Neuronal stem cell (in vitro differentiated cells): ENCODE results near the gene LGALS3.

Source experiments
- DNase-seq: peaks from one replicate; pipeline ENCODE4 v3.0.0-alpha.2; 2013; ENCODE audit warnings: low spot score
- H2AFZ ChIP-seq: one replicate; pipeline ENCODE4 v1.6.1; 2013; ENCODE audit warnings: mild to moderate bottlenecking, low read length, inconsistent platforms
- H2AK5ac ChIP-seq: 2 replicates; pipeline ENCODE4 v1.6.1; 2013; ENCODE audit warnings: low read depth, mild to moderate bottlenecking, inconsistent platforms, low read length, moderate library complexity, mixed read lengths
- H2BK120ac ChIP-seq: 2 replicates; pipeline ENCODE4 v1.6.1; 2013; ENCODE audit warnings: low read depth, mild to moderate bottlenecking, inconsistent platforms, low read length, moderate library complexity, mixed read lengths
- H2BK12ac ChIP-seq: one replicate; pipeline ENCODE4 v1.6.1; 2013; ENCODE audit warnings: low read length, inconsistent platforms
- H2BK15ac ChIP-seq: 2 replicates; pipeline ENCODE4 v1.6.1; 2013; ENCODE audit warnings: mild to moderate bottlenecking, low read length, inconsistent platforms, mixed read lengths
- H2BK5ac ChIP-seq: one replicate; pipeline ENCODE4 v1.6.1; 2013; ENCODE audit warnings: inconsistent platforms, mild to moderate bottlenecking, low read length, moderate library complexity
- H3K14ac ChIP-seq: one replicate; pipeline ENCODE4 v1.6.1; 2013; ENCODE audit warnings: low read length, inconsistent platforms
- H3K18ac ChIP-seq: 2 replicates; pipeline ENCODE4 v1.6.1; 2013; ENCODE audit warnings: low read length, inconsistent platforms
- H3K23ac ChIP-seq: 2 replicates; pipeline ENCODE4 v1.6.1; 2013; ENCODE audit warnings: low read depth, mild to moderate bottlenecking, mixed read lengths, low read length, inconsistent platforms; ENCODE audit not compliant: poor library complexity
- H3K27ac ChIP-seq: replicated peaks from 3 replicates; pipeline ENCODE4 v1.5.1; 2013; ENCODE audit warnings: low read length, inconsistent platforms
- H3K27me3 ChIP-seq, 3 experiments: 2 replicates each; pipeline ENCODE4 v1.6.1; 2013; ENCODE audit warnings: low read length in 3 of 3, mild to moderate bottlenecking in 2 of 3, inconsistent platforms in 1 of 3, low read depth in 1 of 3, mixed read lengths in 1 of 3, moderate library complexity in 1 of 3; ENCODE audit not compliant: control insufficient read depth in 3 of 3, insufficient read depth in 3 of 3
- H3K36me3 ChIP-seq, 2 donors: replicated peaks in 1 of 2; 2 replicates each; pipeline ENCODE4 v1.6.1; 2013; ENCODE audit warnings: low read length in 2 of 2; ENCODE audit not compliant: control insufficient read depth in 2 of 2, insufficient read depth in 2 of 2
- H3K4ac ChIP-seq: 2 replicates; pipeline ENCODE4 v1.6.1; 2013; ENCODE audit warnings: inconsistent platforms, mild to moderate bottlenecking, low read length, moderate library complexity
- H3K4me1 ChIP-seq, 2 donors: 1 replicate in 1 of 2; 2 replicates in 1 of 2; pipeline ENCODE4 v1.6.1; 2013; ENCODE audit warnings: low read length in 2 of 2, low read depth in 1 of 2; ENCODE audit not compliant: control insufficient read depth in 2 of 2, insufficient read depth in 1 of 2
- H3K4me2 ChIP-seq: one replicate; pipeline ENCODE4 v1.6.1; 2013; ENCODE audit warnings: mild to moderate bottlenecking, low read length, inconsistent platforms; ENCODE audit not compliant: insufficient read depth, poor library complexity, severe bottlenecking
- H3K4me3 ChIP-seq, 2 donors: 2 replicates each; pipeline ENCODE4 v1.5.1; 2013; ENCODE audit warnings: low read length in 2 of 2, mild to moderate bottlenecking in 2 of 2, inconsistent platforms in 1 of 2, moderate library complexity in 1 of 2
- H3K79me1 ChIP-seq: one replicate; pipeline ENCODE4 v1.6.1; 2013; ENCODE audit warnings: low read depth, mild to moderate bottlenecking, inconsistent platforms, low read length, moderate library complexity
- H3K9ac ChIP-seq: one replicate; pipeline ENCODE4 v1.6.1; 2013; ENCODE audit warnings: mild to moderate bottlenecking, low read depth, low read length, inconsistent platforms; ENCODE audit not compliant: poor library complexity
- H3K9me3 ChIP-seq, 2 donors: replicated peaks in 1 of 2; 2 replicates each; pipeline versions ENCODE3 to v1.6.1; 2013; ENCODE audit warnings: low read length in 2 of 2, mild to moderate bottlenecking in 2 of 2, inconsistent platforms in 1 of 2, low read depth in 1 of 2, mixed read lengths in 1 of 2, moderate library complexity in 1 of 2; ENCODE audit not compliant: control insufficient read depth in 2 of 2, insufficient read depth in 1 of 2
- H4K8ac ChIP-seq: one replicate; pipeline ENCODE4 v1.6.1; 2013; ENCODE audit warnings: low read depth, mild to moderate bottlenecking, inconsistent platforms, low read length, moderate library complexity
- H4K91ac ChIP-seq: one replicate; pipeline ENCODE4 v1.6.1; 2013; ENCODE audit warnings: low read length, low read depth, mild to moderate bottlenecking, inconsistent platforms; ENCODE audit not compliant: poor library complexity
- WGBS, 2 donors: extraction: QIAGEN DNeasy Blood & Tissue Kit; methylation state at CpG; one replicate each; pipeline ENCODE4 v1.1.7; 2013; ENCODE audit warnings: missing lambda C conversion rate in 2 of 2, mixed read lengths in 1 of 2; ENCODE audit not compliant: insufficient read length in 2 of 2, insufficient replicate concordance in 1 of 2; ENCODE audit errors: extremely low coverage in 2 of 2; 5-methylcytosine and 5-hydroxymethylcytosine counted together

Gene LGALS3

DNA sequence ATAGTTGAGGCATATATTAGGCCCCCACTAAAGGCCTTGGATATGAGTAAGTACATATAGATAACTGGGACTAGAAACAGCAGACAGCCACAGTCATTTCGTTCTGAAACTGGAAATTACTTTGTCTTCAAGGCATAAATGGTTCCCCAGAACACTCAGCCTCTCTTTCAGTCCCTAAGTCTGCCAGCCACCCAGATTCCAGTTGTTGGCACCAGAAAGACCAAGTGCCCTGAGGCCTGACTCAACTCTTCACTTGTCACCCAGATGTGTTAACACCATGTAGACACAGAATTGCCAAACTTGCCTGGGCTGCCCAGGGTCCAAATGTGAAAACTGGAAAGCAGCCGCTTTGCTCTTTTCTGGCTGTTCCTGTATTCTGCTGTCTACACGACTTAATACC lies 3.0 kb upstream of the LGALS3 start:
- Histone ChIP-seq H2BK5ac (no peak overlapping the region), H3K27ac (no peak overlapping the region), H2BK12ac (no peak overlapping the region), H3K9me3 (no peaks in the 10 kb centered on the region), H2AK5ac (no peak overlapping the region), H3K27me3 (peaks cover 0 to 15% (median 3%) of the 10 kb centered on the region in 3 experiments), H4K8ac (no peak overlapping the region), H3K4me2 (no peak overlapping the region), H3K36me3 (no peaks in the 10 kb centered on the region), H3K14ac (no peak overlapping the region), H2BK120ac (no peak overlapping the region), H4K91ac (no peak overlapping the region), H2AFZ (no peak overlapping the region), H3K18ac (no peak overlapping the region), H3K4ac (no peak overlapping the region), H3K23ac (no peak overlapping the region), H3K4me1 (peaks cover 15 to 16% of the 10 kb centered on the region in 2 donors), H3K79me1 (no peaks in the 10 kb centered on the region), H3K9ac (no peak overlapping the region), H3K4me3 (no peak overlapping the region), H2BK15ac (no peak overlapping the region)
- WGBS, 2 donors: no CpG with 5 or more reads among the region's 3 CpGs
- no peak for DNase-seq

DNA sequence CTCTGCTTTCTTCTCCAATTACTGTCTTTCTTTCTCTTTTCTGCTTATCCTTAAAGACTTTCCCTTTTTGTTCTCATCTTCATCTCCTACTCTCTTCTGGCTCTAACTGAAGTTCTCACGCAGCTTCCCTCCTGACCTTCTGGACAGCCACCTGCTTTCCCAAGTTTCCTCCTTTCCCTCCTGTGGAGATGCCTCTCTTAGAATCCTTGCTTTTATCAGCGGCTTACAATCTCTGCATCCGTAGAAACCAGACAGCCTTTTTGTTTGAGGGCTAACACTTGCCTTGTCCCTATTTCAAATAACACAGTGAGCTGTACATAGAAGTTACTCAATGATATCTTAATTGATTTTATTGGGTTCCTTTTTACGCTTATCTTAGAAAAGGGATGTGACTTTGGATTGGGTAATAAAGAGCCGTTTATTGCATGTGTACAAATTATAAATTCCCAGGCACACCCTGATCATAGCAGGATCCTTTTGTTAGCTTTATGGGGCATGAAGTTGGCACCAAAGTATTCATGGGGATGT lies 2.1 kb upstream of the LGALS3 start:
- no peak overlapping the region for H4K91ac ChIP-seq
- H3K23ac ChIP-seq: no peak overlapping the region
- no peak overlapping the region for H3K14ac ChIP-seq
- H3K9ac ChIP-seq: no peak overlapping the region
- DNase-seq: no peak
- H2BK120ac ChIP-seq: no peak overlapping the region
- H2AFZ ChIP-seq: no peak overlapping the region
- H2BK5ac ChIP-seq: no peak overlapping the region
- no CpG with 5 or more reads among the region's 5 CpGs for WGBS, 2 donors
- H3K4me2 ChIP-seq: no peak overlapping the region
- H3K36me3 ChIP-seq: no peaks in the 10 kb centered on the region
- no peak overlapping the region for H3K4ac ChIP-seq
- H3K4me1 ChIP-seq: peaks cover 14 to 16% of the 10 kb centered on the region in 2 donors
- no peaks in the 10 kb centered on the region for H3K79me1 ChIP-seq
- no peak overlapping the region for H2BK12ac ChIP-seq
- H2BK15ac ChIP-seq: no peak overlapping the region
- H3K18ac ChIP-seq: no peak overlapping the region
- no peak overlapping the region for H2AK5ac ChIP-seq
- H3K27me3 ChIP-seq: peaks cover 0 to 18% (median 3%) of the 10 kb centered on the region in 3 experiments
- no peaks in the 10 kb centered on the region for H3K9me3 ChIP-seq
- no peak overlapping the region for H3K4me3 ChIP-seq
- no peak overlapping the region for H3K27ac ChIP-seq
- H4K8ac ChIP-seq: no peak overlapping the region

DNA sequence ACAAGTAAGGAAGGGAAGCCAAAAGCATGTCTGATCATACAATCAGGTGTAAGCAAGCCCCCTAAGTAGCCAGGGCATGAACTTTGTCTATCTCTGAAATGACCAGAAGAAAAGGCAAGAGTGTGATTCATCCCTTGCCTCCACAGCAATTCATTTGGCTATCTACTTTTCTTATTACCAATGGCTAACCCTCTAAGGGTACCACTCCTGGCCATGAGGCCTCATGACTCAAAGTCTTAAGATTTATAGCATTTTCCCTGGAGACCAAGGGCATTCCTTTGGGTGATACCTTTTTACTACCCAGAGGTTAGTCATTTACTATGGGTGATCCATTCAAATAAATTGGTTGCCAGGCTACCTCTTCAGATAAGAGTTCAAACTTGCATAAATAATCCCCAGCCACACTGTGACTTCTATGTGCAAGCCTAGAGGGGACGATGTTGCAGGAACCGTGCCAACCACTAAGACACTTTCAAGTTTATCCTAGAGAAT lies 1.5 kb upstream of the LGALS3 start:
- WGBS, 2 donors: no CpG with 5 or more reads among the region's 2 CpGs
- Histone ChIP-seq H2AFZ (no peak overlapping the region), H2AK5ac (no peak overlapping the region), H3K4me2 (no peak overlapping the region), H3K79me1 (no peaks in the 10 kb centered on the region), H3K9me3 (no peaks in the 10 kb centered on the region), H3K9ac (no peak overlapping the region), H4K91ac (no peak overlapping the region), H3K4ac (no peak overlapping the region), H4K8ac (no peak overlapping the region), H3K27ac (no peak overlapping the region), H3K4me3 (no peak overlapping the region), H3K4me1 (peaks cover 9 to 13% of the 10 kb centered on the region in 2 donors), H3K27me3 (peaks cover 0 to 18% (median 3%) of the 10 kb centered on the region in 3 experiments), H3K14ac (no peak overlapping the region), H2BK120ac (no peak overlapping the region), H2BK12ac (no peak overlapping the region), H2BK5ac (no peak overlapping the region), H3K36me3 (no peaks in the 10 kb centered on the region), H2BK15ac (no peak overlapping the region), H3K18ac (no peak overlapping the region), H3K23ac (no peak overlapping the region)
- no peak for DNase-seq

DNA sequence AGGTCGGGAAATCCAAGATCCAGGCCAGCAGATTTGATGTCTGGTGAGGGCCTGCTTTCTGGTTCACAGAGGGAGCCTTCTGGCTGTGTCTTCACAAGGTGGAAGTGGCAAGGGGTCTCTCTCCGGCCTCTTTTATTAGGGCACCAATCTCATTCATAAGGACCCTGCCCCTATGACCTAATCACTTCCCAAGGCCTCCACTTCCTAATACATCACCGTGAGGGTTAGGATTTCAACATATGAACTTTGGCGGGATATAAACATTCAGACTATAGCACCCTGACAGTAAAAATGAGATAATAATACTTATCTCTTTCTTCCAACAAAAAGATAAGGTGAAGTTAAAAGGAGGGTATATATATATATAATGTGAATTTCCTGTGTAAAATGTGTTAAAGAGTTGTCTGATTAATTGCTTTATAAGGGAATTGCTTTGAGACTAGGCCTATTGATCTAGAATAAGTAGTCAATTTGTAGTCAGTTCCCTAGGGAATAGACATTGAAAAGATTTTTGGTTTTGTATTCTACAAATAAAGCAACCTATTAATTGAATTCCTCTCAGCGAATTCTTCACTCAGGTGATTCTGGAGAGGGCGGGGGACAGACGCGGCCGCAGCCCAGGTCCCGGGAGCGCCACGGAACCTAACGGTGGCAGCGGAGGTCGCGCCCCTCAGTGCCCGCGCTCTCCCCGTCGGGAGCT lies 516 bp upstream of the LGALS3 start:
- WGBS, 2 donors: no CpG with 5 or more reads among the region's 20 CpGs
- no peak overlapping the region for H2BK5ac ChIP-seq
- H3K14ac ChIP-seq: no peak overlapping the region
- no peak overlapping the region for H2BK15ac ChIP-seq
- no peak overlapping the region for H3K9ac ChIP-seq
- H3K27ac ChIP-seq: no peak overlapping the region
- H3K4ac ChIP-seq: no peak overlapping the region
- no peak overlapping the region for H2AK5ac ChIP-seq
- peak overlapping the region in 1 of 2 donors; percentile 72 for H3K4me3 ChIP-seq
- H3K9me3 ChIP-seq: no peaks in the 10 kb centered on the region
- H3K27me3 ChIP-seq: peaks cover 0 to 18% (median 3%) of the 10 kb centered on the region in 3 experiments
- H3K79me1 ChIP-seq: no peaks in the 10 kb centered on the region
- no peak overlapping the region for H4K91ac ChIP-seq
- no peak overlapping the region for H2BK120ac ChIP-seq
- H3K18ac ChIP-seq: no peak overlapping the region
- no peak for DNase-seq
- H3K23ac ChIP-seq: no peak overlapping the region
- H2AFZ ChIP-seq: no peak overlapping the region
- no peak overlapping the region for H2BK12ac ChIP-seq
- H3K4me1 ChIP-seq: peaks cover 3 to 6% of the 10 kb centered on the region in 2 donors
- no peak overlapping the region for H4K8ac ChIP-seq
- no peaks in the 10 kb centered on the region for H3K36me3 ChIP-seq
- H3K4me2 ChIP-seq: peak overlapping the region; percentile 91
